ENCODE results near the gene KIF1A.

GRCh38 chr2:240836781-240837467 is 16.9 kb upstream of the KIF1A start:
- no peak for TF ChIP-seq EZH2 (IDR thresholded peaks at IDR 0.05; ENCODE audit: borderline replicate concordance, insufficient read depth, low read length, poor library complexity, severe bottlenecking)
- no peak for TF ChIP-seq CTCF (IDR thresholded peaks at IDR 0.05; ENCODE audit: poor library complexity, severe bottlenecking)
- TF ChIP-seq SMC3 (conservative IDR thresholded peaks at IDR 0.05; ENCODE audit: poor library complexity): no peak
